GM11168 (cell line): Measurements from ENCODE around the gene ARHGDIB.

Experiments
- in situ Hi-C: fragments of 300-500 bp; cut with MboI; formaldehyde crosslinking; loops from one replicate; pipeline ENCODE4 v1.12.0; 2022; ENCODE audit warnings: low sequenced_read_pairs; ENCODE audit not compliant: unreplicated experiment

The ARHGDIB gene

DNA sequence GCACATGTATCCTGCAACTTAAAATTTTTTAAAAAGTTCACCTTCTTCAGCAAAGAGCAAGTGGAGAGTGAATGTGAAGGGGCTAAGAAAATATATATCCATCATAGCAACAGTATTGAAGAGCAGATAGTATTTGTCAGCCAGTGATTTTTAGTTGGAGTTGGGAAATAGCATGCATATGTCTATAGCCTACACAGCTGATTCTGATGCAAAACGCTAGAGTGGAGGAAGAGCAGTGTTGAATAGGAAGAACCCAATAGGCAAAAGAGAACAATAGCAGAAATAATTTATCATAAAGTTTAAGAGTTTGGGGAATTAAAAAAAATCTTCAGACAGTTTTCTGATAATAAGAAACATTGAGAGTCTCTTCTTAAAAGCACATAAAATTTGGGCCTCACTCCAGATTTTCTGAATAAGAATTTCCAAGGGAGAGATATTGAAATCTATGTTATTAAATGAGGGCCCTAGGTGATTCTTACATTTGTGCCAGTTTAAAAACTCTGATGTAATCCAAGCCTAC is 23.4 kb upstream of the ARHGDIB start:
- in situ Hi-C loops, result no loop called here

GRCh38 chr12:14984036-14984435 is 22.6 kb upstream of the ARHGDIB start:
- in situ Hi-C loops, result no loop called here

- in situ Hi-C loops, result no loop called here
These were observed 21.6 kb upstream of the ARHGDIB start for GRCh38 chr12:14982991-14983390.

GRCh38 chr12:14982562-14982961 is 21.2 kb upstream of the ARHGDIB start:
- in situ Hi-C loops, result no loop called here

- in situ Hi-C loops, result no loop called here
These were observed 19.6 kb upstream of the ARHGDIB start for GRCh38 chr12:14981049-14981448.

GRCh38 chr12:14979468-14979867 is 18.1 kb upstream of the ARHGDIB start:
- in situ Hi-C loops, result no loop called here

- in situ Hi-C loops, result no loop called here
These were observed 15.3 kb upstream of the ARHGDIB start for GRCh38 chr12:14976658-14977057.

GRCh38 chr12:14975457-14975856 is 14.1 kb upstream of the ARHGDIB start:
- in situ Hi-C loops, result no loop called here

DNA sequence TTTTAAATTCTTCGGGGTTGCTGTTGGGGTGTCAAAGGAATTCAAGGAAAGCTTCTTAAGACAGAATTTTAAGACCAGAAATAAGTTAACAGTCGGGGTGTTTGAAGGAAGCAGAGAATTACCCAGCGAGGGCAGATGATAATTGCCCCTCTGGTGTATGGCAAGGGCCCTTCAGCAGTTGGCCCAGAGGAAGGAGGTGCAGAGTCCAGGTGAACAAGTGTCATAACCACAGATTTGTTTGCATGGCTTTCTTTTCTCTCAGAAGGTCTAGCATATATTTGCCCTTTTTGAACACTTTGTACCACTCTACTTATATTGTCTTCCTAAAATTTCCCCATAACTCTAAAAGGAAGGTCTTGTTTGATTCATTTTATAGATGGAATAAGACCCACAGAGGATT is 13.2 kb upstream of the ARHGDIB start:
- in situ Hi-C loops, result loop anchor here (25.0 kb wide), 1 partner anchor 737 kb away; no protein-coding TSS in a partner anchor

DNA sequence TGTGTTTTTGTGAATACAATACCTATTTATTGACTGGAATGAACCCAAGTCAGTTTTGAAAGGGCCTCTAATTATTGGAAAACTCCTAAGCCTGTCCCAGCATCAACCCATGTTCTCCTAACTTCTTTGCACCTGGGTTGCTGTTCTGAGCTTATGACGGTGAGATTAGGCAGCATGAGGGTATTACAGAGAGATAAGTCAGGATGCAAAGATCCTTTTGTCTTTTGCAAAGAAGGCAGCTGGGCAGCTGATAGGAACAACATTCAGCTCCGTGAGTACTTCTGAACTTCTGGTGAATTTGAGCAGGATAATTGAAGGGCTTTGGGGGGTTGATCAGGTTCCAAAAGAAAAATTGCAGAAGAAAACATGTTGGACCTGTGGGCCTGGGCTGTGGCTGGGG is 11.4 kb upstream of the ARHGDIB start, which contains the start of gene PDE6H:
Gene PDE6H, plus strand, starts transcription at position 227 of the 400 bp plus-strand sequence. CDS start 4,971 bp downstream, outside the sequence.
- in situ Hi-C loops, result loop anchor here (25.0 kb wide), 1 partner anchor 736 kb away; no protein-coding TSS in a partner anchor

DNA sequence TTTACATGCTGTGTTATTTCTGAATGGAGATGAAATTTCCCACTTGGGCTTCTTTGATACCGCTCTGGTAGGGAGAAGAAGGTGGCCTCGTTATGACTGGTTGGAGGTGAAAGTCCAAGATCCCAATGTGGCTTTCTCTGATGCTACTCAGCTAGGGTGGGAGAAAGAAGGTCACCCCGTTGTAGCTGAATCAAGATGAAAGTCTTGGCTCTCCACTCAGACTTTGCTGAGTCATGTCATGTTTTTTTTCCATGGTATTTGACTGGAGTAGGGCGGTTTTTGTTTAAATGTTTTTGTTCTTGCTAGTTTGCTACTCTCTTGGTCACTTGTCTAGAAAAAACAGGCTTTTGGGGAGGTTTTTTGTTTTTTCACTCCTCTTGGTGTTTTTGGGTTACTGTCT is 9.1 kb upstream of the ARHGDIB start:
- in situ Hi-C loops, result loop anchor here (25.0 kb wide), 1 partner anchor 733 kb away; no protein-coding TSS in a partner anchor

GRCh38 chr12:14968478-14968877 is 7.1 kb upstream of the ARHGDIB start:
- in situ Hi-C loops, result loop anchor here (25.0 kb wide), 1 partner anchor 731 kb away; no protein-coding TSS in a partner anchor

DNA sequence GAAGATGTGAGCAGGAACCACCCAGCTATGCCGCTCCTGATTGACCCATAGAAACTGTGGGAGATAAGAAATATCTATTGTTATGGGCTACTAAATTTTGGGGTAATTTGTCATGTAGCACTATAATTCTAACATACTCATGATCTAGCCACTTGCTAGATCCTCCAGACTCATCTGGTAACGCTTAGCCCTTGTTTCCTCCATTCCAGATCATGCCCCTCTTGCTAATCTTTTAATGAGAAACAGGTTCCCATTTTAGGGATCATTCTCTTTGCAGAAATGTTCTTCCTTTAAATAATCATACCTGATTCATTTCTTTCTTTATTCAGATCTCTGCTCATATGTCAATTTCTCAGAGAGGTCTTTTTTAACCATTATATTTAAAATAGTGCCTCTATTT is 3.8 kb upstream of the ARHGDIB start:
- in situ Hi-C loops, result loop anchor here (25.0 kb wide), 1 partner anchor 728 kb away; no protein-coding TSS in a partner anchor

DNA sequence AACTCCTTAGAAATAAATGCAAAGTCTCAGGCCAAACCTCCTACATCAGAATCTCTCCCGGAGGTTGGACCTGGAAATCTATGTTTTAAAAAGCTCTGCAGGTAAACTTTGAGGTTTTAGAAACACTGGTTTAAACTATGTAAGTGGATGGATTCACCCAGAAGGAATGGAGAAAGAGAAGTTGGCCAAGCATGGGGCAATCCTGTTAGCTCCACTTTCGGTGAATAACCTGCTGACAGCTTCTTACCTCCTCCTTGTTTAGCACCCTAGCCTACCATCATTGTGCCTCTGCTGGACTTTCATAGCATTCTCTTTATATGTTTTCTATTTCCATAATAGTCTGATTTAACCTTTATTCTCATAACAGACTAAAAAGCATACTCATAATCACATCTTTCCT is 3.0 kb upstream of the ARHGDIB start:
- in situ Hi-C loops, result loop anchor here (25.0 kb wide), 1 partner anchor 727 kb away; no protein-coding TSS in a partner anchor

- in situ Hi-C loops, result loop anchor here (25.0 kb wide), 1 partner anchor 726 kb away; no protein-coding TSS in a partner anchor
These were observed 2.1 kb upstream of the ARHGDIB start for GRCh38 chr12:14963520-14963919.

- in situ Hi-C loops, result loop anchor here (25.0 kb wide), 1 partner anchor 725 kb away; no protein-coding TSS in a partner anchor
These were observed 1.4 kb upstream of the ARHGDIB start for GRCh38 chr12:14962797-14963196.

DNA sequence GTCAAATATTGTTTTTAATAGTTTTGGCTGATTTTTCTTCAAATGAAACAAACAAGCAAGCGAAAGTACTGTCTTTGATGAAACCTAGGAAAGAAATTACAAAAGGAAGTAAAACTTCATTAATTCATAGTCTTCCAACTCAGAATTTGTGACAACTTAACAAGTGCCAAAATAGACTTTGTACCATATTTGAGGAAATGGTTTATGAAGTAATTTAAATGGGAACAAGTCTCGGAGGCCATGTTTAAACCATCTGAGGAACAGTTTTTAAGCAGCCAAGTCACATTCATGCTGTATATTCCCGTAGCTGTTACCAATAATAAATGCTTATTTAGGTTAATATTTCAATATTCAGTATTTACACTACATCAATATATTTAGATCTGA is 745 bp upstream of the ARHGDIB start:
- in situ Hi-C loops, result loop anchor here (25.0 kb wide), 1 partner anchor 725 kb away; no protein-coding TSS in a partner anchor

DNA sequence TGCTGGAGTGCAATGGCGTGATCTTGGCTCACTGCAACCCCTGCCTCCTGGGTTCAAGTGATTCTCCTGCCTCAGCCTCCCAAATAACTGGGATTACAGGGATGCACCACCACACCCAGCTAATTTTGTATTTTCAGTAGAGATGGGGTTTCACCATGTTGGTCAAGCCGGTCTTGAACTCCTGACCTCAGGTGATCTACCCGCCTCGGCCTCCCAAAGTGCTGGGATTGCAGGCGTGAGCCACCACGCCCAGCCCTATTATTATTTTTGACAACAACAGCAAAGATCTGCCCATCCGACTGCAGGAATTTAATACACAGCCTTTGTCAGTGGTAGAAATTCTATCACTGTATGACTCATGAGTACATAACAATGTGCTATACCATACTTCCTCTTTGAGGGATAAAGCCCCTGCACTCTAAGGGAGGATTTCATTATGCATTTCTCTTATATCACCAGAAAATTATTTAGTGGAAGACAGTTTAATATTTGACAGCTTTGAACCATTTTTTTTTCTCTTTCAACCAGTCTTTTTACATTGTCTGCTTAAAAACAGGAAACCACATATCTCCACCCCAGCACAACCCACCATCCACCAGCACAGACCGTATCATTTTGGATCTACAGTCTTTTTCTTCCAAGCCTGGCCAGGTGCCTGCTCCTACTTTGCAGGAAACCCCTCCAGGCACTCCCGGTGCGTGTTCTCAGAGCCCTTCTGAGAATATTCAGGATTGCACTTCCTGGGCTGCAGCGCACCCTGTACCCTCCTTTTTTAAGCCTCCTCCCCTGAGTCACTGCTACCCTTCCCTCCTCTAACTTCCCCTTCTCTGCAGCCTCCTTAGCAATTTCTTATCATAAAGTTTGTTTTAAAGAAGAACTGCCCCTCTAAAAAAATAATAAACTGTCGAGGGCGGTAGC is 594 bp downstream of the ARHGDIB start:
- in situ Hi-C loops, result loop anchor here (25.0 kb wide), 1 partner anchor 724 kb away; no protein-coding TSS in a partner anchor

- in situ Hi-C loops, result loop anchor here (25.0 kb wide), 1 partner anchor 723 kb away; no protein-coding TSS in a partner anchor
These were observed 1.4 kb downstream of the ARHGDIB start for GRCh38 chr12:14959916-14960496.

- in situ Hi-C loops, result loop anchor here (25.0 kb wide), 1 partner anchor 722 kb away; no protein-coding TSS in a partner anchor
These were observed 1.9 kb downstream of the ARHGDIB start for GRCh38 chr12:14959463-14959862.
